SK-N-MC (cell line): ENCODE results near the gene MLLT3.

Source experiments
- DNase-seq: peaks from one replicate; pipeline ENCODE4 v3.0.0-alpha.2; 2011; ENCODE audit warnings: low read depth, low spot score
- H3K27ac ChIP-seq: fragments of 200-600 bp; sonication (generic); 2 replicates; pipeline ENCODE4 v1.5.1; 2016; ENCODE audit warnings: mixed run types
- H3K36me3 ChIP-seq: fragments of 200-600 bp; sonication (generic); 2 replicates; pipeline ENCODE4 v1.6.1; 2017; ENCODE audit warnings: antibody characterized with exemption, low read length, mixed read lengths; ENCODE audit not compliant: insufficient read depth
- H3K4me3 ChIP-seq: fragments of 200-600 bp; sonication (generic); 2 replicates; pipeline ENCODE4 v1.5.1; 2016
- H3K9ac ChIP-seq: fragments of 200-600 bp; sonication (generic); 2 replicates; pipeline ENCODE4 v1.8.0; 2017; ENCODE audit warnings: mixed run types, mixed read lengths; ENCODE audit not compliant: insufficient read length
- H3K9me3 ChIP-seq: fragments of 200-600 bp; sonication (generic); 2 replicates; pipeline ENCODE4 v1.6.1; 2017; ENCODE audit warnings: low read depth, mild to moderate bottlenecking, antibody characterized with exemption, low read length, moderate library complexity, mixed read lengths
- EZH2 ChIP-seq: fragments of 200-600 bp; sonication (generic); IDR thresholded peaks from one replicate; pipeline ENCODE4 v1.6.1; 2017; ENCODE audit warnings: antibody characterized with exemption
- FOXP2 ChIP-seq: optimal IDR thresholded peaks from 2 replicates; pipeline ENCODE3; 2011; ENCODE audit warnings: mild to moderate bottlenecking, moderate library complexity; ENCODE audit not compliant: insufficient read depth; ENCODE audit errors: extremely low read length, control extremely low read depth
- POLR2AphosphoS5 ChIP-seq: IDR thresholded peaks from 2 replicates; pipeline ENCODE4 v1.6.1; 2012; ENCODE audit warnings: mild to moderate bottlenecking, low read depth, low read length, borderline replicate concordance

The MLLT3 gene

DNA sequence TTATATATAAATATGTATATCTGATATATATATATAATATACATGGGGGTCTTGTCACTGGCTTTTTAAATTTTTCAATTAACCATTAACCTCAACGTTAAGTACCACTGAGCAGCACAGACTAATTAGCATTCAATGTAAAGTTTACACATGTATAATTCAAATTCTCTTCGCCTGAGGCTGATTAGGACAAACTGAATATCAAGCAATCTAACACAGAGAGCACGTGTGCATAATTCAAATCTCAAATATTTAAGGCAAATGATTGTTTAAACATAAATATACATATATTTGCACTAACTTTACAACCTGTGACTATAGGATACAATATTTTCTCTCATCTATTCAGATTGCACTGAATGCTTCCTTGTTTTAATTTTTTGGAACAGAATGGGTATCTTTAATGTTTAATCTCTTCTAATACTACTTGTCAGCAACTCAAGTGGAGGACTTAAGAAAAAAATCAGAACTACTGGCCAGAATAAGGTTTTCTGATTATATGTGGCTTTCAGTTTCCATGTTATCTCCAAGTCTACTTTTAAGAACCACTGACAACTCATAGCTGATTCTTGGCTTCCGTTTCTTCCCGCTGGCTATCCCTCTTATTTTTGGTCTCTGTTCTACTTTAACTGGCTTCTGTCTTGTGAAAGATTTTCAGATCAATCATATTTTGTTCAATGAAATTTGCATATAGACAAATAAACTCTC is 204.8 kb downstream of the MLLT3 start:
- Histone ChIP-seq H3K4me3 (peak overlapping the region; percentile 19; the same call in 1 of the 2 replicates), H3K9ac (no peak overlapping the region), H3K27ac (peak overlapping the region; percentile 7; the same call in 1 of the 2 replicates), H3K36me3 (peaks cover 11% of the 10 kb centered on the region), H3K9me3 (no peaks in the 10 kb centered on the region)
- TF ChIP-seq EZH2 (no peak), POLR2AphosphoS5 (no peak), FOXP2 (no peak)
- peak; percentile 37 for DNase-seq

DNA sequence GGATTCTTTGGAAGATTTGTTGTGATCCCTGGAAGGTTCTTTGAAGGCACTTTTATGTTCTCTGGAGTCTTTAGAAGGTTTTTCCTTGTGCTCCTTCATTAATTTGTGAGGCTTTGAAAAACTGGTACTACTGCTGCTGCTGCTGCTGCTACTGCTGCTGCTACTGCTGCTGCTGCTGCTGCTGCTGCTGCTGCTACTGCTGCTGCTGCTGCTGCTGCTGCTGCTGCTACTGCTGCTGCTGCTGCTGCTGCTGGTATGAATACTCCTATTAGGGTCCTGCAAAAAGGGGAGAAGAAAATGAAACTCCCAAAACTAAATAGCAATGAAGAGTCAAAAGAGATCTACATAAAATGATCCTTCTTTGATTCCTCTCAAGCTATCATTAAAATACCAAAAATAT is 208.1 kb downstream of the MLLT3 start:
- TF ChIP-seq POLR2AphosphoS5 (no peak), FOXP2 (no peak), EZH2 (no peak)
- Histone ChIP-seq H3K36me3 (peaks cover 22% of the 10 kb centered on the region), H3K9ac (no peak overlapping the region), H3K4me3 (no peak overlapping the region), H3K9me3 (no peaks in the 10 kb centered on the region), H3K27ac (no peak overlapping the region)
- no peak for DNase-seq

DNA sequence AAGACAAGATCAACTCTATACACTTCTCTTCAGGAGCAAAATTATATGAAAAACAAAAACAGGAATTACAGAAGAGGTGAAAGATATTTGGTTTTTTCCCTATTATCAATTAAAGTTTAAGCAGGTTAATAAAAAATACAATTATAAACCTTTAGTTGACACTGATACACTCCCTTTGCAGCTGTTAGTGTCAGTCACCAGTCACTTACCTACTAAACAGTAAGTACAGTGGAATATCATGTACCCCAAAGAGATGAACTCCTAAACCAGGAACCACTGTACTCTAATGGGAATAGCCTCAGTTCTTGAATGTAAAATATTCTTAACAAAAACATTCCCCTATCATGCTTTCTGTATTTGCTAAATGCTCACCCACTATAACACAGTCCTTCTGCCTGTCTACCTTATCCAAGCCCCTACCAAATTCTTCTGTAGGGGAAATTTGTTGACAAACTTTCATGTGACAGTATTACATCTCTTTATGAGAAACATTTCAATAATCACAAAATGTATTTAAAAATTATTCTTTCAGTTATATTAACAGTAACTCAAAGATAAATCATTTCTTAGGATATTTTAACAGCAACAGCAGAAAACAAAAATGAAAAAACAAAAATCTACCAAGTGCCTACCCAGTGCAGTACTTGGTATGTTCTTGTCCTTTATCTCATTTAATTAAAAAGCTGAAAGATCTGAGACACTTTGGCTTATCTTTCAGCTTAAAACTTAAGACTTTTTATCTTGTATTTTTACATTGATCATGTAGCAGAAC is 212.8 kb downstream of the MLLT3 start:
- DNase-seq: no peak
- Histone ChIP-seq H3K27ac (no peak overlapping the region), H3K36me3 (peaks cover 26% of the 10 kb centered on the region), H3K9ac (no peak overlapping the region), H3K4me3 (no peak overlapping the region), H3K9me3 (no peaks in the 10 kb centered on the region)
- TF ChIP-seq POLR2AphosphoS5 (no peak), FOXP2 (no peak), EZH2 (no peak)

DNA sequence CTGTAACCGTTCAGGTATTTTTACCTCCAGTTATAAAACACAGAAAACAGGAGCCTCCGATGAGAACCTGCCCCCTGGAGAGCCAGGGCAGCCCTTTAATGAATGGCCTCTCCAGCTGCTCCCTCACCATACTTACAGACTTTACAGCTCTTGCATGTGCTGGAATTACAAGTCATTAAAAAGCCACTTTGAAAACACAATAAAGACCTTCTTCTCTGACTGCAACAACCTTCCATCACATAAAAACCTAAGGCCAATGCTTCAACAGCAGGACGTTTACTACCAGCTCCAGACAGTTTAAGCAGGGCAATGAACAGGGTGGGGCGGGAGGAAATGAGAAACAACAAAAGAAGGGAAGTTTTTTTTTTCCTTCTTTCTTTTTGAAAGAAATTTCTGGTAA is 213.8 kb downstream of the MLLT3 start:
- no peak for DNase-seq
- TF ChIP-seq EZH2 (no peak), FOXP2 (no peak), POLR2AphosphoS5 (no peak)
- Histone ChIP-seq H3K4me3 (no peak overlapping the region), H3K27ac (no peak overlapping the region), H3K36me3 (peaks cover 20% of the 10 kb centered on the region), H3K9ac (no peak overlapping the region), H3K9me3 (no peaks in the 10 kb centered on the region)

DNA sequence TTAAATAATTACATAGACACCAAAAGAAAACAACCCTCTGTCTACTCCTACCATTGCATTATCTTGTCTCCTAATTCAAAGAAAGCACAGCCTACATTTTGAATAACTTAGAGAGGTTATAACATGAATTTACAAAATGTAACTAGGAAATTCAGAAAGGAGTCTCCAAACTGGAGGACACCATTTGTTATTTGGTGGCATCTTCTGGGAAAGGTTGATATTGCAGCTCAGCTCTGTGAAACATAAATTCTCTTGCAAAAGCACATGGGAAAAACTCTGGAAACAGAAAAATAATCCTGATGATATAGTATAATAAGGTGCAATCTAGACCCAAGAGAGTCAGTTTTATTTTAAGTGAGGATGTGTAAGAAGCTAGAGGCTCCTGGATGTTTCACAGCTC is 215.3 kb downstream of the MLLT3 start:
- no peak overlapping the region for H3K4me3 ChIP-seq
- no peak overlapping the region for H3K9ac ChIP-seq
- H3K9me3 ChIP-seq: no peaks in the 10 kb centered on the region
- peaks cover 10% of the 10 kb centered on the region for H3K36me3 ChIP-seq
- TF ChIP-seq POLR2AphosphoS5 (no peak), FOXP2 (no peak), EZH2 (no peak)
- H3K27ac ChIP-seq: no peak overlapping the region
- DNase-seq: no peak

DNA sequence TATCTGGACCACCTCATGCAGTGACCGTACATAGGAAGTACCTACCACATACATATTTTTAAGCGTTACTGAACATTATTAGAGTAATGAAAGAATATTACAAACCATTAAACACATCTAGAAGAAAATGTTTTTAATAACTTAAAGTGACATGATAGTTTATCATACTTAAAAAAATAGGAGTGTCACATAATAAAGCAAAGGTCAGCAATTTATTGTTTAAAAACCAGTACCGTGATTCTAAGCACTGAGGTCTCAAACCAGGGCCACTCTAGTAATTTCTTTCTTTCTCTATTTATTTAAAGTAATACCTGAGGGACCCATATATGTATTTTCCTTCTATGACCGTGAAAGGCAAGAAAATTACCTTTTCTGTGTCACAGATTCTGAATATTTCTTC is 216.0 kb downstream of the MLLT3 start:
- Histone ChIP-seq H3K4me3 (no peak overlapping the region), H3K9me3 (no peaks in the 10 kb centered on the region), H3K36me3 (peaks cover 12% of the 10 kb centered on the region), H3K9ac (no peak overlapping the region), H3K27ac (no peak overlapping the region)
- no peak for DNase-seq
- TF ChIP-seq EZH2 (no peak), FOXP2 (no peak), POLR2AphosphoS5 (no peak)

DNA sequence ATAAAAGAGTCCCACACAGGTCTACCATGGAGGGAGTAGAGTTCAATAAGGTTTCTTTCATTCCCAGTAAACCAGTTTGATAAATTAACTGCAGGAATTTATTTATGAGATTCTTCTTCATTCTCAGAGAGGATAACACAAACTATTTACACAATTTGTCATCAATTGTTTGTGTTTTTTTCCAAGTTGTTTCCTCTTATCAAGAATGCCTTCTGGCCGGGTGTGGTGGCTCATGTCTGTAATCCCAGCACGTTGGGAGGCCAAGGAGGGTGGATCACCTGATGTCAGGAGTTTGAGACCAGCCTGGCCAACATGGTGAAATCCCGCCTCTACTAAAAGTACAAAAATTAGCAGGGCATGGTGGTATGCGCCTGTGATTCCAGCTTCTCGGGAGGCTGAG is 216.7 kb downstream of the MLLT3 start:
- no peak for DNase-seq
- H3K27ac ChIP-seq: no peak overlapping the region
- TF ChIP-seq FOXP2 (no peak), EZH2 (no peak), POLR2AphosphoS5 (no peak)

DNA sequence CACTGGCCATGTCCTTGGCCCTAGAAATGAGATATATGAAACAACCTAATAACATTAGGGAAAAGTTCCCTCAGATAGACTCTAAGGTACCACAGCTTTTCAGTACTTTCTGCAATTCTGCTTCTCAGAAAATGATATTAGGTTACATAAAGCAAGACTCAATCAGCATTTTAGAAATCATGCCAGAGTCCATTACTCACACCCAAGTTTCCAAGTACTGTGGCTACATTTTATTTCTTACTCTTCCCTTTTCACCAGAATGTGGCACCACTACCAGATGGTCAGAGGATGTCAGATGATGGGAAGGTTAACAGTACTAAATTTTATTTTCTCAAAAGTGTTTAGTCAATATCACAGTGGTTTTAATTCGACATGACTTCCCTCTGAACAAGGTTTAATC is 217.2 kb downstream of the MLLT3 start:
- no peak for TF ChIP-seq EZH2
- TF ChIP-seq FOXP2: no peak
- TF ChIP-seq POLR2AphosphoS5: no peak
- no peaks in the 10 kb centered on the region for H3K9me3 ChIP-seq
- H3K27ac ChIP-seq: no peak overlapping the region
- no peak for DNase-seq
- no peak overlapping the region for H3K9ac ChIP-seq
- H3K36me3 ChIP-seq: peaks cover 11% of the 10 kb centered on the region; the same call in 1 of the 2 replicates
- H3K4me3 ChIP-seq: no peak overlapping the region

More for the DNA sequence above, 216.7 kb downstream of the MLLT3 start:
- no peaks in the 10 kb centered on the region for H3K9me3 ChIP-seq
- H3K36me3 ChIP-seq: peaks cover 11% of the 10 kb centered on the region; the same call in 1 of the 2 replicates
- no peak overlapping the region for H3K9ac ChIP-seq
- H3K4me3 ChIP-seq: no peak overlapping the region
